GM23338 (cell line): ENCODE measurements around the gene FHIT. TPM values are rescaled to one million over a fixed set of nuclear protein-coding genes. Genes with fewer than 3 reads are reported as not detected.

Experiments used
- ATAC-seq: fragments of 200-7000 bp; cut with Tn5 transposase; 3 replicates; pipeline ENCODE4 v1.9.1; 2020
- DNase-seq: peaks from one replicate; pipeline ENCODE4 v3.0.0-alpha.2; 2015; ENCODE audit warnings: low spot score
- H2AFZ ChIP-seq: fragments of 200-600 bp; sonication (generic); 2 replicates; pipeline ENCODE4 v1.8.0; 2016; ENCODE audit warnings: antibody characterized with exemption, mild to moderate bottlenecking, moderate library complexity
- H3F3A ChIP-seq: fragments of 200-600 bp; sonication (generic); replicated peaks from 2 replicates; pipeline ENCODE4 v1.8.0; 2017; ENCODE audit warnings: antibody characterized with exemption, mixed run types, low read depth
- H3K27ac ChIP-seq: fragments of 200-600 bp; sonication (generic); 2 replicates; pipeline ENCODE4 v1.6.1; 2016; ENCODE audit warnings: low read depth
- H3K27me3 ChIP-seq: fragments of 200-600 bp; sonication (generic); 2 replicates; pipeline ENCODE4 v1.8.0; 2016; ENCODE audit warnings: mild to moderate bottlenecking, mixed run types, moderate library complexity; ENCODE audit not compliant: insufficient read depth
- H3K36me3 ChIP-seq: fragments of 200-600 bp; sonication (generic); 2 replicates; pipeline ENCODE4 v1.8.0; 2016; ENCODE audit warnings: mild to moderate bottlenecking; ENCODE audit not compliant: insufficient read depth
- H3K4me1 ChIP-seq: fragments of 200-600 bp; sonication (generic); 2 replicates; pipeline ENCODE4 v1.8.0; 2016; ENCODE audit warnings: mild to moderate bottlenecking, moderate library complexity; ENCODE audit not compliant: insufficient read depth
- H3K4me2 ChIP-seq: fragments of 200-600 bp; sonication (generic); 2 replicates; pipeline ENCODE4 v1.7.1; 2017; ENCODE audit warnings: mixed run types
- H3K4me3 ChIP-seq: fragments of 200-600 bp; sonication (generic); 2 replicates; pipeline ENCODE4 v1.6.1; 2016; ENCODE audit warnings: mixed run types
- H3K79me2 ChIP-seq: fragments of 200-600 bp; sonication (generic); replicated peaks from 2 replicates; pipeline ENCODE4 v1.8.0; 2017; ENCODE audit warnings: mild to moderate bottlenecking; ENCODE audit not compliant: insufficient read depth
- H3K9me2 ChIP-seq: fragments of 200-600 bp; sonication (generic); 2 replicates; pipeline ENCODE4 v1.8.0; 2017; ENCODE audit not compliant: insufficient read depth
- H4K20me1 ChIP-seq: fragments of 200-600 bp; sonication (generic); replicated peaks from 2 replicates; pipeline ENCODE4 v1.8.0; 2017; ENCODE audit warnings: mild to moderate bottlenecking; ENCODE audit not compliant: insufficient read depth
- H3K27ac Mint-ChIP-seq: 2 replicates; pipeline ENCODE4 v1.8.0; 2020; ENCODE audit warnings: inconsistent platforms, mild to moderate bottlenecking, moderate library complexity, mixed read lengths
- H3K27me3 Mint-ChIP-seq: 3 replicates; pipeline ENCODE4 v1.8.0; 2022; ENCODE audit warnings: low read depth, mild to moderate bottlenecking, moderate library complexity, mixed read lengths, inconsistent platforms; ENCODE audit not compliant: insufficient read depth, poor library complexity
- H3K36me3 Mint-ChIP-seq: 3 replicates; pipeline ENCODE4 v1.8.0; 2021; ENCODE audit warnings: low read depth, mild to moderate bottlenecking, inconsistent platforms, moderate library complexity, mixed read lengths
- H3K4me1 Mint-ChIP-seq: 3 replicates; pipeline ENCODE4 v1.8.0; 2020; ENCODE audit warnings: mild to moderate bottlenecking, inconsistent platforms, mixed read lengths
- H3K4me3 Mint-ChIP-seq: 3 replicates; pipeline ENCODE4 v1.8.0; 2021; ENCODE audit warnings: moderate library complexity, mild to moderate bottlenecking, inconsistent platforms, mixed read lengths
- H3K9me3 Mint-ChIP-seq: 3 replicates; pipeline ENCODE4 v1.8.0; 2020; ENCODE audit warnings: moderate library complexity, mild to moderate bottlenecking, inconsistent platforms, mixed read lengths
- CREB1 ChIP-seq: fragments of 250-450 bp; sonication (Bioruptor Pico); IDR thresholded peaks from 2 replicates; pipeline ENCODE4 v1.5.0; 2020; ENCODE audit warnings: low read depth, mild to moderate bottlenecking, moderate library complexity
- CTCF ChIP-seq, 2 experiments: fragments of 200-600 bp in 1 of 2; sonication (generic) in 1 of 2; conservative IDR thresholded peaks; 2 replicates each; pipeline versions ENCODE4 v1.5.1 to v1.6.1; 2016 to 2017; ENCODE audit warnings: antibody characterized with exemption in 2 of 2, low read depth in 2 of 2, mild to moderate bottlenecking in 2 of 2, moderate library complexity in 1 of 2
- ETS1 ChIP-seq: IDR thresholded peaks from 2 replicates; pipeline ENCODE4 v1.6.1; 2016; ENCODE audit warnings: antibody characterized with exemption
- EZH2 ChIP-seq: fragments of 200-600 bp; sonication (generic); IDR thresholded peaks from one replicate; pipeline ENCODE4 v1.8.0; 2017; ENCODE audit warnings: antibody characterized with exemption, mild to moderate bottlenecking, low read depth; ENCODE audit not compliant: unreplicated experiment
- EZH2phosphoT487 ChIP-seq: fragments of 200-600 bp; sonication (generic); IDR thresholded peaks from one replicate; pipeline ENCODE4 v1.8.1; 2018; ENCODE audit warnings: antibody characterized with exemption; ENCODE audit not compliant: unreplicated experiment
- JUNB ChIP-seq: IDR thresholded peaks from one replicate; pipeline ENCODE4 v1.6.1; 2016; ENCODE audit warnings: antibody characterized with exemption; ENCODE audit not compliant: unreplicated experiment
- NANOG ChIP-seq: IDR thresholded peaks from 2 replicates; pipeline ENCODE4 v1.6.1; 2016; ENCODE audit warnings: antibody characterized with exemption, borderline replicate concordance
- POLR2AphosphoS5 ChIP-seq: IDR thresholded peaks from 2 replicates; pipeline ENCODE4 v1.6.1; 2016; ENCODE audit warnings: antibody characterized with exemption, low read depth
- REST ChIP-seq: IDR thresholded peaks from one replicate; pipeline ENCODE4 v1.6.1; 2018; ENCODE audit warnings: antibody characterized with exemption; ENCODE audit not compliant: unreplicated experiment
- STAT1 ChIP-seq: IDR thresholded peaks from one replicate; pipeline ENCODE4 v1.6.1; 2016; ENCODE audit warnings: antibody characterized with exemption; ENCODE audit not compliant: unreplicated experiment
- ZNF114 ChIP-seq: fragments of 250-450 bp; sonication (Bioruptor Pico); IDR thresholded peaks from 2 replicates; pipeline ENCODE4 v1.5.0; 2020; ENCODE audit warnings: mild to moderate bottlenecking, moderate library complexity
- ZNF331 ChIP-seq: fragments of 250-450 bp; sonication (Bioruptor Pico); IDR thresholded peaks from 2 replicates; pipeline ENCODE4 v1.5.0; 2020; ENCODE audit warnings: low read depth, mild to moderate bottlenecking, moderate library complexity
- ZNF462 ChIP-seq: fragments of 250-450 bp; sonication (Bioruptor Pico); IDR thresholded peaks from 2 replicates; pipeline ENCODE4 v1.5.0; 2020; ENCODE audit warnings: mild to moderate bottlenecking, moderate library complexity
- polyA plus RNA-seq: library from polyadenylated mRNA; unstranded; fragments of >200 nt; fragmentation: Nextera tagmentation; extraction: Ambion mirVana; gene quantifications from 2 replicates; pipeline ENCODE4 v1.2.1, GENCODE V29; 2016
- total RNA-seq: library from RNA; depleted of rRNA; stranded (reverse); fragments of >200 nt; shearing (Covaris generic); gene quantifications from 2 replicates; pipeline ENCODE4 v1.2.3, GENCODE V29; 2014

Gene FHIT
- total and polyA plus RNA-seq, 2 experiments from 2014 or later = 3.0 to 8.3 TPM

- H3K4me2 ChIP-seq = no peak overlapping the region
- H3K27ac ChIP-seq = no peak overlapping the region
- TF ChIP-seq CREB1 (CRISPR knock-in tag) (no peak), REST (no peak), ZNF462 (CRISPR knock-in tag) (no peak), EZH2phosphoT487 (no peak), CTCF (conservative IDR thresholded peaks at IDR 0.05; ENCODE audit: low read depth in 2 of 2) (no peak), ZNF331 (CRISPR knock-in tag) (no peak), JUNB (no peak), NANOG (no peak), STAT1 (no peak), ETS1 (no peak), ZNF114 (CRISPR knock-in tag) (no peak), EZH2 (no peak), POLR2AphosphoS5 (no peak)
- Mint-ChIP-seq H3K9me3 (no peaks in the 10 kb centered on the region), H3K27ac (no peak overlapping the region), H3K4me1 (no peaks in the 10 kb centered on the region), H3K4me3 (no peak overlapping the region), H3K36me3 (no peaks in the 10 kb centered on the region), H3K27me3 (no peaks in the 10 kb centered on the region)
- H2AFZ ChIP-seq = no peak overlapping the region
- H3K79me2 ChIP-seq = no peaks in the 10 kb centered on the region
- H4K20me1 ChIP-seq = no peaks in the 10 kb centered on the region
- H3K4me3 ChIP-seq = no peak overlapping the region
- no peaks in the 10 kb centered on the region for H3K36me3 ChIP-seq
- ATAC-seq = no peak
- DNase-seq = no peak
- no peaks in the 10 kb centered on the region for H3F3A ChIP-seq
- peaks cover 3% of the 10 kb centered on the region for H3K9me2 ChIP-seq
- no peaks in the 10 kb centered on the region for H3K4me1 ChIP-seq
- H3K27me3 ChIP-seq = no peaks in the 10 kb centered on the region
Observed at GRCh38 chr3:60384341-60384740, 866.9 kb downstream of the FHIT start.
